CD4-positive, CD25-positive, alpha-beta regulatory T cell (primary cell): ENCODE results near the gene SYT7. TPM values are rescaled to one million over a fixed set of nuclear protein-coding genes. Genes with fewer than 3 reads are reported as not detected.
A peak's percentile ranks its signal among the peaks of the same experiment; 100 is the strongest.

Source experiments
- ATAC-seq, 2 donors: fragments of 150-1000 bp; cut with Tn5 transposase; one replicate each; pipeline ENCODE4 v1.10.0; 2021; ENCODE audit warnings: low read depth in 2 of 2, moderate number of reproducible peaks in 2 of 2, moderate library complexity in 1 of 2
- DNase-seq, 3 donors: peaks; one replicate each; pipeline versions ENCODE4 v3.0.0 to v3.0.0-alpha.2; 2012 to 2022; ENCODE audit warnings: mixed read lengths in 1 of 3
- H3K27ac ChIP-seq: one replicate; pipeline ENCODE4 v1.7.0; 2013; ENCODE audit warnings: mild to moderate bottlenecking, low read length; ENCODE audit not compliant: insufficient read depth, poor library complexity, severe bottlenecking
- H3K27me3 ChIP-seq: one replicate; pipeline ENCODE4 v1.7.0; 2013; ENCODE audit warnings: low read length; ENCODE audit not compliant: control insufficient read depth, insufficient read depth
- H3K36me3 ChIP-seq: one replicate; pipeline ENCODE4 v1.7.0; 2013; ENCODE audit warnings: mild to moderate bottlenecking, low read length, moderate library complexity; ENCODE audit not compliant: control insufficient read depth, insufficient read depth
- H3K4me1 ChIP-seq: 2 replicates; pipeline ENCODE4 v1.7.0; 2013; ENCODE audit warnings: mild to moderate bottlenecking, low read length; ENCODE audit not compliant: insufficient read depth, control insufficient read depth, poor library complexity, severe bottlenecking
- H3K4me3 ChIP-seq: one replicate; pipeline ENCODE4 v1.7.0; 2013; ENCODE audit warnings: low read depth, mild to moderate bottlenecking, low read length, moderate library complexity
- H3K9me3 ChIP-seq, 2 experiments: 1 replicate in 1 of 2; 2 replicates in 1 of 2; pipeline ENCODE4 v1.7.0; 2013; ENCODE audit warnings: low read length in 2 of 2, mild to moderate bottlenecking in 1 of 2, moderate library complexity in 1 of 2; ENCODE audit not compliant: control insufficient read depth in 2 of 2
- H3K27ac Mint-ChIP-seq, 3 donors: one replicate each; pipeline ENCODE4 v1.8.0; 2020 to 2022; ENCODE audit warnings: mild to moderate bottlenecking in 3 of 3, mixed read lengths in 3 of 3, moderate library complexity in 2 of 3
- H3K27me3 Mint-ChIP-seq: one replicate; pipeline ENCODE4 v1.8.0; 2022; ENCODE audit warnings: mild to moderate bottlenecking, mixed read lengths
- H3K36me3 Mint-ChIP-seq: one replicate; pipeline ENCODE4 v1.8.0; 2020; ENCODE audit warnings: mixed read lengths
- H3K4me1 Mint-ChIP-seq, 4 donors: one replicate each; pipeline ENCODE4 v1.8.0; 2020 to 2022; ENCODE audit warnings: mixed read lengths in 4 of 4, mild to moderate bottlenecking in 1 of 4
- H3K4me3 Mint-ChIP-seq, 4 donors: one replicate each; pipeline ENCODE4 v1.8.0; 2020 to 2022; ENCODE audit warnings: mild to moderate bottlenecking in 4 of 4, mixed read lengths in 4 of 4, moderate library complexity in 3 of 4
- H3K9me3 Mint-ChIP-seq, 7 donors: one replicate each; pipeline ENCODE4 v1.8.0; 2020 to 2022; ENCODE audit warnings: mixed read lengths in 7 of 7, mild to moderate bottlenecking in 3 of 7, moderate library complexity in 2 of 7
- polyA plus RNA-seq, 4 donors: library from polyadenylated mRNA; unstranded; fragments of 300-500 nt; fragmentation: Illumina TruSeq; gene quantifications; one replicate each; pipeline ENCODE4 v1.2.3, GENCODE V29; 2021
- total RNA-seq: library from RNA; stranded (reverse); gene quantifications from one replicate; pipeline ENCODE4 v1.2.3, GENCODE V29; 2022

SYT7 gene
- total and polyA plus RNA-seq, 5 donors from 2014 or later: 0.20 TPM; not detected in 4

DNA sequence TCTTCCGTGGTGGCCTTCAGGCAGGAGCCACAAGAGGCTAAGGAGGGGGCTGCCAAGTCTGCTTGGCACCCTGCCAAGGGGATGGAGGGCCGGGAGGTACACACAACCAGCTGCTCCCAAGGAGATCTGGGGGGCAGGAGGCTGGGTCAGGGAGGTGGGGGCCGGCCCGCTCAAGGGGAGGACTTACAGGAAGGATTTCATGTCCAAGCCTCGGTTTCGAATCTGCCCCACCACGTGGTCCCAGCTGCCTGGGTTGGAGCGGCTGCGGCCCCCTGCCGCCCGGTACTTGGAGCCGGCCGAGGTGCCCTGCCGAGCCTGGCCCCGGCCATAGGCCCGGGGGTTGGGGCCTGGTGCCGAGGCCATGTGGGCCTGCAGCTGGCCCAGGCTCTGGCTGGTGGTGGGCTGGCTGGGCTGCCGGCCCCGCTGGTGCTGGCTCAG lies 38.8 kb downstream of the SYT7 start:
- Histone ChIP-seq H3K4me3 (no peak overlapping the region), H3K9me3 (no peaks in the 10 kb centered on the region), H3K27ac (no peak overlapping the region), H3K27me3 (no peaks in the 10 kb centered on the region), H3K36me3 (no peaks in the 10 kb centered on the region), H3K4me1 (no peaks in the 10 kb centered on the region)
- no peak for DNase-seq
- H3K4me3 Mint-ChIP-seq: no peak overlapping the region
- no peak overlapping the region for H3K27ac Mint-ChIP-seq
- no peaks in the 10 kb centered on the region for H3K36me3 Mint-ChIP-seq
- H3K27me3 Mint-ChIP-seq: peaks cover 9% of the 10 kb centered on the region
- no peaks in the 10 kb centered on the region for H3K4me1 Mint-ChIP-seq
- no peak for ATAC-seq
- peaks cover 0 to 1% (median 0%) of the 10 kb centered on the region in 7 donors for H3K9me3 Mint-ChIP-seq

DNA sequence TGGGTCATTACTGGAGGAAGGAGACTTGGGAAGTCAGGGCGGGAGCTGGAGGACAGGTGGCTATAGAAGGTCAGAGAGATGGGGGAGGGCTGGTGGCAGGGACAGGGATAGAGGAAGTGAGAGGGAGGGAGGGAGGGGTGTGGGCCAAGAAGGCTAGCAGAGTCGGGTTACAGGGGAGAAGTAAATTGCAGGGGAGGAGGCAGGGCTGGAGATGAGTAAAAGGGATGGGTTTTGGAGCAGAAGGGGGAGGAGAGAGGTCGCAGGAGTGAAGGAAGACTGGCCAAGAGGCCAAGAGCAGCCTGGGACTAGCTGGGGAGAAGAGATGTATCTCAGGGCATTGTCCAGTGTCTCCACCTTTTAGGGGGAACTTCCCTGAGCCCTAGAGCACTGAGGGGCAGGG lies 39.3 kb downstream of the SYT7 start:
- Mint-ChIP-seq H3K27me3 (peaks cover 9% of the 10 kb centered on the region), H3K4me3 (no peak overlapping the region), H3K36me3 (no peaks in the 10 kb centered on the region), H3K9me3 (peaks cover 0 to 1% (median 0%) of the 10 kb centered on the region in 7 donors), H3K4me1 (no peaks in the 10 kb centered on the region), H3K27ac (no peak overlapping the region)
- no peaks in the 10 kb centered on the region for H3K4me1 ChIP-seq
- ATAC-seq (no peak), DNase-seq (no peak)
- no peaks in the 10 kb centered on the region for H3K36me3 ChIP-seq
- H3K4me3 ChIP-seq: no peak overlapping the region
- H3K27ac ChIP-seq: no peak overlapping the region
- no peaks in the 10 kb centered on the region for H3K27me3 ChIP-seq
- H3K9me3 ChIP-seq: no peaks in the 10 kb centered on the region

DNA sequence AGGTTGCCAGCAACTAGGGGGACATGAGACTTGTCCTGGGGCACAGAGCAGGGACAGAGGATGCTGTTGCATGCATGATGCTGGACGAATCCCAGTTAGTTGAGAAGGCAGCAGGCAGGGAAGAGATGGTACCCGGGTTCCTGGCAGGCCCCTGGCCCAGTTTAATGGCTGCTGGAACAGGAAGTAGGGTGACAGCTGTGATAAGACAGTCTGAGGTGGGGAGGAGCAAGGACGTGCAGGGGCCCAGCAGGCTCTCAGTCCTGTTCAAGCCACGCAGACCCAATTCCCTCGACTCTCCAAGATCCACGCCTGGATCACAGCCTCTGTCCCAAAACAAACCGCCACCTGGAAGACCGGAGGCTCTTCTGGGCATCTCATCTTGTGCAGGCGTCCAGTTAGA lies 40.3 kb downstream of the SYT7 start:
- no peaks in the 10 kb centered on the region for H3K9me3 Mint-ChIP-seq
- ATAC-seq: no peak
- H3K27ac Mint-ChIP-seq: no peak overlapping the region
- Histone ChIP-seq H3K27ac (no peak overlapping the region), H3K27me3 (no peaks in the 10 kb centered on the region), H3K4me1 (no peaks in the 10 kb centered on the region), H3K36me3 (no peaks in the 10 kb centered on the region), H3K4me3 (no peak overlapping the region), H3K9me3 (no peaks in the 10 kb centered on the region)
- peaks cover 9% of the 10 kb centered on the region for H3K27me3 Mint-ChIP-seq
- no peaks in the 10 kb centered on the region for H3K4me1 Mint-ChIP-seq
- no peak for DNase-seq
- H3K4me3 Mint-ChIP-seq: no peak overlapping the region
- H3K36me3 Mint-ChIP-seq: no peaks in the 10 kb centered on the region

DNA sequence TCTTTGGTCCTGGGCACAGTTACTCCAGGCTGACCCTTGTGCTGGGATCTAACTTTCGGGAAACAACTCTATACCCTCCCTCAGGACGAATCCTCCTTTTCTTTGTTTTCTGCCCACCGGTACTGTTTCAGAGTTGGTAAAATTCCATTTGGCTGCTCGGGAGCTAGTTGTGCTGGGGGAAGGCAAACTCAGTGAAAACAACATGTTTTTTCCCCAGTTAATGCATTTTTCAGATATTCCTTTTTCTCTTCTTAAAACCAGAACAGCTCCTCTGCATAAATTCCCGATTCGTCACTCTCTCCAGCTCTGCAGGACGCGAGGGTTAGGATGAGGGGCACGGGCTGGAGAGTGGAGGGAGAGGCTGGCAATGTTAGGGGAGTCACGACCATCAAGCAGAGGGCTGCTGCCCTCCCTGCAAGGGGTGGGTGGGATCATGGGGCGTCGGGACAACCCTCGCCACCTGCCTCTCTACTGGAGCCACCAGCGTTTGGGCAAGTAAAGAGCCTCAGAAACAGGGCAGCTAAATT lies 41.0 kb downstream of the SYT7 start:
- no peak for DNase-seq
- Mint-ChIP-seq H3K9me3 (no peaks in the 10 kb centered on the region), H3K4me3 (no peak overlapping the region), H3K4me1 (no peaks in the 10 kb centered on the region), H3K27ac (no peak overlapping the region), H3K36me3 (no peaks in the 10 kb centered on the region), H3K27me3 (peaks cover 9% of the 10 kb centered on the region)
- no peak overlapping the region for H3K27ac ChIP-seq
- H3K36me3 ChIP-seq: no peaks in the 10 kb centered on the region
- no peaks in the 10 kb centered on the region for H3K4me1 ChIP-seq
- no peak for ATAC-seq
- H3K27me3 ChIP-seq: no peaks in the 10 kb centered on the region
- no peaks in the 10 kb centered on the region for H3K9me3 ChIP-seq
- no peak overlapping the region for H3K4me3 ChIP-seq

DNA sequence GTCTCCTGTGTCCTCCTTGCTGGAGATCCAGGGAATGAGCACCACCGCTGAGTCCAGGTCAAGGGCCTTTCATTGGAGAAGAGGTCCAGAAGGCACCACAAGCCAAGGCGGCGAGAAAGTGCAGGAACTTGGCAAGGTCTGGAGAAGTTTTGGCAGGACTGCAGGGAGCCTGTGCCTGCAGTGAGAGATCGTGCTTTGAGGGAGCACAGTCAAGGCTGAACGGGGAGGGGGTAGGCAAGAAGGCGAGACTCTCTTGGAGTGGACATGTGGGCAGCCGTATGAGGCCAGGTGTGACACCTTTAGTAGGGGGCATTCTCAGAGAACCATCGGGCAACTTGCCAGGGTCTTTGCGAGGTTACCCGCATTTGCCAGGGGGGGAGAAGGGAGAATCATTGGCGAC lies 41.9 kb downstream of the SYT7 start:
- Mint-ChIP-seq H3K9me3 (no peaks in the 10 kb centered on the region), H3K27ac (peak overlapping the region in 2 of 3 donors; percentile 20 to 40), H3K4me1 (no peaks in the 10 kb centered on the region), H3K4me3 (no peak overlapping the region), H3K27me3 (peaks cover 9% of the 10 kb centered on the region), H3K36me3 (no peaks in the 10 kb centered on the region)
- no peak overlapping the region for H3K4me3 ChIP-seq
- H3K27ac ChIP-seq: no peak overlapping the region
- ATAC-seq (no peak), DNase-seq (no peak)
- no peaks in the 10 kb centered on the region for H3K27me3 ChIP-seq
- H3K4me1 ChIP-seq: no peaks in the 10 kb centered on the region
- no peaks in the 10 kb centered on the region for H3K36me3 ChIP-seq
- no peaks in the 10 kb centered on the region for H3K9me3 ChIP-seq

GRCh38 chr11:61538636-61538961 lies 42.3 kb downstream of the SYT7 start:
- Mint-ChIP-seq H3K27ac (peak overlapping the region in 2 of 3 donors; percentile 20 to 40), H3K9me3 (peaks cover 0 to 1% (median 0%) of the 10 kb centered on the region in 7 donors), H3K4me3 (no peak overlapping the region), H3K36me3 (no peaks in the 10 kb centered on the region), H3K27me3 (peaks cover 9% of the 10 kb centered on the region), H3K4me1 (no peaks in the 10 kb centered on the region)
- DNase-seq (no peak), ATAC-seq (no peak)
- Histone ChIP-seq H3K4me1 (no peaks in the 10 kb centered on the region), H3K9me3 (no peaks in the 10 kb centered on the region), H3K27me3 (no peaks in the 10 kb centered on the region), H3K27ac (no peak overlapping the region), H3K4me3 (no peak overlapping the region), H3K36me3 (no peaks in the 10 kb centered on the region)

- Histone ChIP-seq H3K4me3 (no peak overlapping the region), H3K9me3 (no peaks in the 10 kb centered on the region), H3K27ac (no peak overlapping the region), H3K4me1 (no peaks in the 10 kb centered on the region), H3K36me3 (no peaks in the 10 kb centered on the region), H3K27me3 (no peaks in the 10 kb centered on the region)
- Mint-ChIP-seq H3K36me3 (no peaks in the 10 kb centered on the region), H3K4me1 (no peaks in the 10 kb centered on the region), H3K27ac (no peak overlapping the region), H3K9me3 (peaks cover 0 to 1% (median 0%) of the 10 kb centered on the region in 7 donors), H3K4me3 (no peak overlapping the region), H3K27me3 (peaks cover 9% of the 10 kb centered on the region)
- ATAC-seq (no peak), DNase-seq (no peak)
These were observed 43.5 kb downstream of the SYT7 start for GRCh38 chr11:61537326-61537725.

DNA sequence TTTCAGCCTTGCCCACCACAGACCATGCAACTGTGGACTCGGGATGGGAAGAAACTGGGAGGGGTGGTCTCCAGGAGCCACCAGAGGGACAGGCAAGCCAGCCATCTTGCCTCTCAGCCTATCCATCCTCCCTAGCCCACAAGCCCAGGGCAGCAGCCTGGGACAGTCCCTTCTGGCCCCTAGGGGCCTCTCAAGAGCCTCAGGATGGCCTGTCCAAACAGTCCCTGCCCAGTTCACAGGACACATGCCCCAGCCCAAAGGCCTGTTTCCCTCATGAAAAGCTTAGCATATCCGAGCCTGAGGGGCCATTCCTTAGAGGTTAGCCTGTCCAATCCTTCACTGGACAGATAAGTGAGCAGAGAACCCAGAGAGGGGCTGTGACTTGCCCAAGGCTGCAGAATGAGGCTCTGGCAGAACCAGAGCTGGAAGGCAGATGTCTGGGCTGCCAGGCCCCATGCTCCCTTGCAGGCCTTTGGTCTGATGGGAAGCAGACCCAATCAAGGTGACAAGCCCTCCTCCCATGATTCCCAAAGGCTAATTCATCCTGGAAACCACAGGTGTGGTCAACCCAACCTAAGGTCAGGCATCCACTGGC lies 44.1 kb downstream of the SYT7 start:
- Histone ChIP-seq H3K4me3 (no peak overlapping the region), H3K36me3 (no peaks in the 10 kb centered on the region), H3K9me3 (no peaks in the 10 kb centered on the region), H3K27ac (no peak overlapping the region), H3K27me3 (no peaks in the 10 kb centered on the region), H3K4me1 (no peaks in the 10 kb centered on the region)
- Mint-ChIP-seq H3K4me1 (no peaks in the 10 kb centered on the region), H3K27ac (no peak overlapping the region), H3K36me3 (no peaks in the 10 kb centered on the region), H3K27me3 (peaks cover 9% of the 10 kb centered on the region), H3K4me3 (no peak overlapping the region), H3K9me3 (peaks cover 0 to 1% (median 0%) of the 10 kb centered on the region in 7 donors)
- no peak for DNase-seq
- no peak for ATAC-seq
